Thymus (tissue), 11 donors: ENCODE data around the gene KLHL17. TPM values are rescaled to one million over a fixed set of nuclear protein-coding genes. Genes with fewer than 3 reads are reported as not detected.

Experiments
- DNase-seq, 9 donors: peaks; one replicate each; pipeline ENCODE4 v3.0.0-alpha.2; 2013; ENCODE audit warnings: low spot score in 9 of 9, low read depth in 6 of 9, missing footprints in 1 of 9
- H3K27ac ChIP-seq, 2 donors: one replicate each; pipeline ENCODE4 v1.5.1; 2013; ENCODE audit warnings: control low read depth in 1 of 2, low read depth in 1 of 2, low read length in 1 of 2, mild to moderate bottlenecking in 1 of 2, moderate library complexity in 1 of 2
- H3K27me3 ChIP-seq, 2 donors: one replicate each; pipeline ENCODE4 v1.5.1; 2013; ENCODE audit warnings: low read length in 1 of 2; ENCODE audit not compliant: control insufficient read depth in 2 of 2, insufficient read depth in 1 of 2
- H3K36me3 ChIP-seq, 2 donors: one replicate each; pipeline ENCODE4 v1.5.1; 2013; ENCODE audit warnings: low read length in 1 of 2, mild to moderate bottlenecking in 1 of 2, moderate library complexity in 1 of 2; ENCODE audit not compliant: control insufficient read depth in 2 of 2, insufficient read depth in 2 of 2
- H3K4me1 ChIP-seq, 2 donors: one replicate each; pipeline ENCODE4 v1.5.1; 2013; ENCODE audit warnings: low read length in 2 of 2; ENCODE audit not compliant: control insufficient read depth in 2 of 2, insufficient read depth in 2 of 2
- H3K4me3 ChIP-seq, 2 donors: one replicate each; pipeline ENCODE4 v1.5.1; 2013; ENCODE audit warnings: low read length in 2 of 2, control low read depth in 1 of 2, mild to moderate bottlenecking in 1 of 2
- H3K9me3 ChIP-seq, 2 donors: one replicate each; pipeline ENCODE4 v1.5.1; 2013; ENCODE audit warnings: low read length in 1 of 2, mild to moderate bottlenecking in 1 of 2; ENCODE audit not compliant: control insufficient read depth in 2 of 2, insufficient read depth in 1 of 2
- WGBS: extraction: QIAGEN DNeasy Blood & Tissue Kit; methylation state at CpG from one replicate; pipeline ENCODE4 v1.1.7; 2013; 5-methylcytosine and 5-hydroxymethylcytosine counted together
- polyA plus RNA-seq: library from polyadenylated mRNA; stranded (reverse); fragments of 200-250 nt; gene quantifications from one replicate; pipeline ENCODE4 v1.2.3, GENCODE V29; 2013
- total RNA-seq: library from RNA; stranded (reverse); fragments of 120-200 nt; gene quantifications from one replicate; pipeline ENCODE4 v1.2.4, GENCODE V29; 2013
- donor health status: healthy.

The KLHL17 gene
- total and polyA plus RNA-seq, 2 donors, result 7.4 to 34.5 TPM

GRCh38 chr1:970242-970972 is 10.0 kb downstream of the KLHL17 start:
- H3K9me3 ChIP-seq, result no peaks in the 10 kb centered on the region
- no peak for DNase-seq
- peaks cover 53 to 97% of the 10 kb centered on the region in 2 donors for H3K27me3 ChIP-seq
- H3K4me3 ChIP-seq, result no peak overlapping the region
- no peak overlapping the region for H3K27ac ChIP-seq
- 28% methylated on average over 33 of the region's 33 CpGs for WGBS
- H3K4me1 ChIP-seq, result peaks cover 8 to 11% of the 10 kb centered on the region in 2 donors
- no peaks in the 10 kb centered on the region for H3K36me3 ChIP-seq

GRCh38 chr1:970973-971730 is 10.8 kb downstream of the KLHL17 start:
- WGBS, result 51% methylated on average over 42 of the region's 42 CpGs
- H3K4me3 ChIP-seq, result no peak overlapping the region
- H3K27ac ChIP-seq, result no peak overlapping the region
- peaks cover 5 to 11% of the 10 kb centered on the region in 2 donors for H3K4me1 ChIP-seq
- no peak for DNase-seq
- peaks cover 56 to 97% of the 10 kb centered on the region in 2 donors for H3K27me3 ChIP-seq
- no peaks in the 10 kb centered on the region for H3K36me3 ChIP-seq
- no peaks in the 10 kb centered on the region for H3K9me3 ChIP-seq

- no peak for DNase-seq
- no peak overlapping the region for H3K27ac ChIP-seq
- H3K27me3 ChIP-seq, result peaks cover 52 to 92% of the 10 kb centered on the region in 2 donors
- WGBS, result 89% methylated on average over 34 of the region's 34 CpGs
- no peaks in the 10 kb centered on the region for H3K9me3 ChIP-seq
- peaks cover 3 to 8% of the 10 kb centered on the region in 2 donors for H3K4me1 ChIP-seq
- no peaks in the 10 kb centered on the region for H3K36me3 ChIP-seq
- H3K4me3 ChIP-seq, result no peak overlapping the region
Observed at GRCh38 chr1:971751-972506, 11.5 kb downstream of the KLHL17 start.

- WGBS, result 93% methylated on average over 28 of the region's 28 CpGs
- no peaks in the 10 kb centered on the region for H3K9me3 ChIP-seq
- H3K4me1 ChIP-seq, result peaks cover 3 to 4% of the 10 kb centered on the region in 2 donors
- peaks cover 48 to 83% of the 10 kb centered on the region in 2 donors for H3K27me3 ChIP-seq
- no peaks in the 10 kb centered on the region for H3K36me3 ChIP-seq
- H3K27ac ChIP-seq, result no peak overlapping the region
- no peak overlapping the region for H3K4me3 ChIP-seq
- DNase-seq, result no peak
Observed at GRCh38 chr1:972726-973458, 12.5 kb downstream of the KLHL17 start.

GRCh38 chr1:973459-974292 is 13.3 kb downstream of the KLHL17 start:
- DNase-seq, result no peak
- Histone ChIP-seq H3K36me3 (no peaks in the 10 kb centered on the region), H3K9me3 (peaks cover 0 to 7% of the 10 kb centered on the region in 2 donors), H3K27ac (no peak overlapping the region), H3K4me1 (peaks cover 3 to 4% of the 10 kb centered on the region in 2 donors), H3K27me3 (peaks cover 45 to 75% of the 10 kb centered on the region in 2 donors), H3K4me3 (no peak overlapping the region)
- WGBS, result 91% methylated on average over 28 of the region's 28 CpGs

- Histone ChIP-seq H3K27ac (no peak overlapping the region), H3K4me1 (peaks cover 3 to 4% of the 10 kb centered on the region in 2 donors), H3K36me3 (no peaks in the 10 kb centered on the region), H3K9me3 (peaks cover 0 to 11% of the 10 kb centered on the region in 2 donors), H3K27me3 (peaks cover 41 to 69% of the 10 kb centered on the region in 2 donors), H3K4me3 (no peak overlapping the region)
- no peak for DNase-seq
- WGBS, result 96% methylated on average over 11 of the region's 11 CpGs
Observed at GRCh38 chr1:974293-974640, 13.9 kb downstream of the KLHL17 start.

- Histone ChIP-seq H3K4me3 (no peak overlapping the region), H3K27me3 (peaks cover 36 to 63% of the 10 kb centered on the region in 2 donors), H3K4me1 (peaks cover 3 to 4% of the 10 kb centered on the region in 2 donors), H3K9me3 (peaks cover 0 to 11% of the 10 kb centered on the region in 2 donors), H3K36me3 (no peaks in the 10 kb centered on the region), H3K27ac (no peak overlapping the region)
- no peak for DNase-seq
- WGBS, result 89% methylated on average over 17 of the region's 17 CpGs
Observed at GRCh38 chr1:974687-975328, 14.4 kb downstream of the KLHL17 start.

- H3K27ac ChIP-seq, result no peak overlapping the region
- peaks cover 30 to 61% of the 10 kb centered on the region in 2 donors for H3K27me3 ChIP-seq
- H3K36me3 ChIP-seq, result no peaks in the 10 kb centered on the region
- peaks cover 0 to 11% of the 10 kb centered on the region in 2 donors for H3K9me3 ChIP-seq
- no peak overlapping the region for H3K4me3 ChIP-seq
- no peak for DNase-seq
- H3K4me1 ChIP-seq, result peaks cover 3 to 4% of the 10 kb centered on the region in 2 donors
- 73% methylated on average over 9 of the region's 9 CpGs for WGBS
Observed at GRCh38 chr1:975365-975764, 15.0 kb downstream of the KLHL17 start.
